ENCODE data around the gene CAMK2D. TPM values are rescaled to one million over a fixed set of nuclear protein-coding genes. Genes with fewer than 3 reads are reported as not detected.

Gene CAMK2D
- total RNA-seq, 2 experiments from 2014 or later: 29.9 to 32.9 TPM

DNA sequence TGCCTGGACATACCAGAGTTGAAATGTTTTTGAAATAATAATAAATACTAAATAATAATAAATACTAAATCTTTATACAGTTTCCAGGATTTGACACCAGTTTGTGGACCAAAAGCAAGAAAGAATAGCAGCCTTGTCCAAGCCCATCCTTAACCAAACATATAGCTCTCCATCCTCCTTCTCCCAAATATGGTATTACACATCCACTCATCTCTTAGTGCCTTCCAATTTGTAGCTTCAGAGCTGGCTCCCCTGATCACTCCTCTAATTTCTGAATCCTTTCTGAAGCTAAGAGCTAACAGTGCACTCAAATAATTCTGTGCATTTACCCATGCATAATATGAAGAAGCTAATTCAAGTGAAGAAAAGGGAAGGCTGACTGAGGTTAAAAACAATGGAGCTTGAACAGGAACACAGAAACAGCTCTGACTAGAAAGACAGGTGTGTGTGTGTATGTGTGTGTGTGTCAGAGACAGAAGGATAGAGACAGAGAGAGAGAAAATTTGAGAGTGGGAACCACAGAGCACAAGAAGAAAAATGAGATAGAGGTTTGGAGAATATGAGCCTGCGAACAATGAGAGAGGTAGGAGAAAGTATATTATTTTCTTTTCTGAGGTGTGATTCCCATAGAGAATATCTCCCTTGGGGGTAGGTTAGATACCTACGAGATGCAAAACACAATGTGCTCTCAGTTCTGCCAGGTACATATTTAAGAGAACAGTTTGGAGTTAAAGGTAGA, 123.5 kb downstream of the CAMK2D start:
- CTCF ChIA-PET: interaction anchor here (0.8 to 2.4 kb wide), 2 partner anchors 90 to 142 kb away, joined by 3 to 15 read pairs; no protein-coding TSS in a partner anchor

DNA sequence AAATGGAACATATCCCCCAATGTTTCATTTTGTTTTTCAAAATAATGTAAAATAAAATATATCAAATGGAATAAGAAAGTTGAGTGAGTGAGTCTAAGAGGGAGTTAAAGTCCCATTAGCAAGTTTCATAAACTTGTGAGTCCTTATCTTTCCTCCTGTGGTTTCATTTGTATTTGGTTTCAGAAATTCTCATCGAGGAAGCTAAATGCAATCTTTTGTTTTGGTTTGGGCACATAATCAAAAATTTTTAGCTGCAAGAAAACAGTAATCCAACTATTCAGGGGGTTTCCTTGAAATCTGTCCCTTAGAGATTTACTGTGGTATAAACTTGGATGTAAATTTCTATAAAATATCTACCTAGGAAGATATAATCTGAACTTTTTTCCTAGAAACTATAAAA, 124.2 kb downstream of the CAMK2D start:
- Mint-ChIP-seq H3K27ac (peak overlapping the region; percentile 80), H3K27me3 (no peaks in the 10 kb centered on the region), H3K36me3 (ENCODE audit: low read depth) (no peaks in the 10 kb centered on the region), H3K4me3 (no peak overlapping the region), H3K9me3 (no peaks in the 10 kb centered on the region), H3K4me1 (ENCODE audit: low read depth) (peaks cover 56% of the 10 kb centered on the region)
- Histone ChIP-seq H3K4me1 (ENCODE audit: insufficient read depth, low read length) (peaks cover 22% of the 10 kb centered on the region), H3K9me3 (ENCODE audit: control insufficient read depth in 1 of 2, insufficient read depth in 1 of 2, low read length in 2 of 2) (no peaks in the 10 kb centered on the region), H3K4me3 (ENCODE audit: low read length) (no peak overlapping the region), H3K36me3 (ENCODE audit: insufficient read depth, low read length) (no peaks in the 10 kb centered on the region), H3K27ac (ENCODE audit: low read depth in 1 of 2, low read length in 2 of 2) (no peak overlapping the region), H3K27me3 (ENCODE audit: control insufficient read depth in 1 of 2, insufficient read depth in 2 of 2, low read length in 2 of 2) (no peaks in the 10 kb centered on the region)
- ChIA-PET POLR2A (interaction anchor here (0.5 to 1.9 kb wide), 8 partner anchors 9 to 125 kb away, joined by 3 to 7 read pairs (median 4); no protein-coding TSS in a partner anchor), CTCF (interaction anchor here (0.8 to 2.4 kb wide), 4 partner anchors 9 to 142 kb away, joined by 3 to 15 read pairs (median 4); no protein-coding TSS in a partner anchor)
- TF ChIP-seq, protein P1, sequence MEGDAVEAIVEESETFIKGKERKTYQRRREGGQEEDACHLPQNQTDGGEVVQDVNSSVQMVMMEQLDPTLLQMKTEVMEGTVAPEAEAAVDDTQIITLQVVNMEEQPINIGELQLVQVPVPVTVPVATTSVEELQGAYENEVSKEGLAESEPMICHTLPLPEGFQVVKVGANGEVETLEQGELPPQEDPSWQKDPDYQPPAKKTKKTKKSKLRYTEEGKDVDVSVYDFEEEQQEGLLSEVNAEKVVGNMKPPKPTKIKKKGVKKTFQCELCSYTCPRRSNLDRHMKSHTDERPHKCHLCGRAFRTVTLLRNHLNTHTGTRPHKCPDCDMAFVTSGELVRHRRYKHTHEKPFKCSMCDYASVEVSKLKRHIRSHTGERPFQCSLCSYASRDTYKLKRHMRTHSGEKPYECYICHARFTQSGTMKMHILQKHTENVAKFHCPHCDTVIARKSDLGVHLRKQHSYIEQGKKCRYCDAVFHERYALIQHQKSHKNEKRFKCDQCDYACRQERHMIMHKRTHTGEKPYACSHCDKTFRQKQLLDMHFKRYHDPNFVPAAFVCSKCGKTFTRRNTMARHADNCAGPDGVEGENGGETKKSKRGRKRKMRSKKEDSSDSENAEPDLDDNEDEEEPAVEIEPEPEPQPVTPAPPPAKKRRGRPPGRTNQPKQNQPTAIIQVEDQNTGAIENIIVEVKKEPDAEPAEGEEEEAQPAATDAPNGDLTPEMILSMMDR (IDR thresholded peaks at IDR 0.05): no peak
- DNase-seq (peak in 1 of 14 experiments; percentile 15), ATAC-seq (ENCODE audit: poor library complexity) (no peak)
- intact Hi-C loops (cut with DNase I, micrococcal nuclease): loop anchor here (2.0 to 10.0 kb wide), 5 partner anchors 45 to 267 kb away; partner anchors contain the start of gene CAMK2D (in 1 of the 2)

More for the DNA sequence above, 123.5 kb downstream of the CAMK2D start:
- H3K27me3 Mint-ChIP-seq: no peaks in the 10 kb centered on the region
- no peaks in the 10 kb centered on the region for H3K36me3 Mint-ChIP-seq (ENCODE audit: low read depth)
- TF ChIP-seq, protein P1 (IDR thresholded peaks at IDR 0.05): no peak
- no peak for ATAC-seq (ENCODE audit: poor library complexity)
- POLR2A ChIA-PET: interaction anchor here (0.8 to 1.9 kb wide), 3 partner anchors 8 to 123 kb away, joined by 3 to 4 read pairs (median 4); no protein-coding TSS in a partner anchor
- H3K27ac ChIP-seq (ENCODE audit: low read depth in 1 of 2, low read length in 2 of 2): no peak overlapping the region
- no peaks in the 10 kb centered on the region for H3K9me3 ChIP-seq (ENCODE audit: control insufficient read depth in 1 of 2, insufficient read depth in 1 of 2, low read length in 2 of 2)
- no peaks in the 10 kb centered on the region for H3K36me3 ChIP-seq (ENCODE audit: insufficient read depth, low read length)
- H3K4me3 Mint-ChIP-seq: peak overlapping the region; percentile 8
- DNase-seq: no peak
- no peak overlapping the region for H3K4me3 ChIP-seq (ENCODE audit: low read length)
- no peaks in the 10 kb centered on the region for H3K27me3 ChIP-seq (ENCODE audit: control insufficient read depth in 1 of 2, insufficient read depth in 2 of 2, low read length in 2 of 2)
- peaks cover 58% of the 10 kb centered on the region for H3K4me1 Mint-ChIP-seq (ENCODE audit: low read depth)
- peaks cover 22% of the 10 kb centered on the region for H3K4me1 ChIP-seq (ENCODE audit: insufficient read depth, low read length)
- intact Hi-C loops (cut with DNase I, micrococcal nuclease): loop anchor here (2.0 to 10.0 kb wide), 5 partner anchors 44 to 267 kb away; partner anchors contain the start of gene CAMK2D (in 1 of the 2)
- peak overlapping the region; percentile 38 for H3K27ac Mint-ChIP-seq
- H3K9me3 Mint-ChIP-seq: no peaks in the 10 kb centered on the region

DNA sequence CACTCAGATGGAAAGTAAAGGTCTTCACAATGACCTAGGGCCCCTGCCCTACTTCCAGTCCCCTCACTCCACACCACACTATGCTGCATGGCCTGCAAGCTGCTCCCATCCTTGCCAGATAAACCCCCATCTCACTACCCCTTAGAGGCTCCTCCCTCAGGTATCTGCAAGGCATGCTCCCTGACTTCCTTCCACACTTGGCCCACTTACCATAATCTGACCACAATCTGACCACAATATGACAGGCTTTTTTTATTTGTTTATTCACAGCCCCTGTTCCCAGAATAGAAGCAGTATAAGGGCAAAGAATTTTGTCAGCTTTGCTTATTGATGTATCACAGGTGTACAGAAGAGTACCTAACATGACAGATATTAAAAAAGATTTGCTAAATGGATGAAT, 124.7 kb downstream of the CAMK2D start:
- CTCF ChIA-PET: interaction anchor here (1.0 to 2.4 kb wide), 4 partner anchors 9 to 89 kb away, joined by 3 to 15 read pairs (median 4); no protein-coding TSS in a partner anchor

More for the DNA sequence above, 124.7 kb downstream of the CAMK2D start:
- peak; percentile 79 for ATAC-seq (ENCODE audit: poor library complexity)
- no peaks in the 10 kb centered on the region for H3K27me3 ChIP-seq (ENCODE audit: control insufficient read depth in 1 of 2, insufficient read depth in 2 of 2, low read length in 2 of 2)
- Mint-ChIP-seq H3K36me3 (ENCODE audit: low read depth) (no peaks in the 10 kb centered on the region), H3K4me1 (ENCODE audit: low read depth) (peaks cover 53% of the 10 kb centered on the region), H3K27ac (peak overlapping the region; percentile 80), H3K27me3 (no peaks in the 10 kb centered on the region), H3K4me3 (peak overlapping the region; percentile 39), H3K9me3 (no peaks in the 10 kb centered on the region)
- H3K36me3 ChIP-seq (ENCODE audit: insufficient read depth, low read length): no peaks in the 10 kb centered on the region
- DNase-seq: peak in 9 of 14 experiments; percentile 2 to 83 (median 9)
- TF ChIP-seq, protein P1 (IDR thresholded peaks at IDR 0.05): no peak
- H3K9me3 ChIP-seq (ENCODE audit: control insufficient read depth in 1 of 2, insufficient read depth in 1 of 2, low read length in 2 of 2): no peaks in the 10 kb centered on the region
- H3K4me1 ChIP-seq (ENCODE audit: insufficient read depth, low read length): peaks cover 22% of the 10 kb centered on the region
- POLR2A ChIA-PET: interaction anchor here (0.5 to 1.9 kb wide), 9 partner anchors 10 to 263 kb away, joined by 3 to 7 read pairs (median 4); no protein-coding TSS in a partner anchor
- H3K4me3 ChIP-seq (ENCODE audit: low read length): no peak overlapping the region
- H3K27ac ChIP-seq (ENCODE audit: low read depth in 1 of 2, low read length in 2 of 2): peak overlapping the region in 1 of 2 donors; percentile 33
- intact Hi-C loops (cut with DNase I, micrococcal nuclease): loop anchor here (2.0 to 10.0 kb wide), 5 partner anchors 45 to 268 kb away; partner anchors contain the start of gene CAMK2D (in 1 of the 2)

Measured in CD4-positive, alpha-beta T cell (primary cell).